MCF 10A (cell line): ENCODE measurements around the gene KCNE3. TPM values are rescaled to one million over a fixed set of nuclear protein-coding genes. Genes with fewer than 3 reads are reported as not detected.

Source experiments
- BruUV-seq: library from RNA; stranded (reverse); fragments of 400-500 nt; replicated peaks from 2 replicates; lab custom pipeline; 2021; lab: Mats Ljungman, UMichigan
- CTCF ChIA-PET: fragments of 300-600 bp; sonication (Branson Sonifier 250); formaldehyde crosslinking; extraction: SDS; loops from one replicate; lab custom pipeline; 2021; ENCODE audit warnings: antibody characterized with exemption, inconsistent platforms; lab: Yijun Ruan, JAX
- POLR2A ChIA-PET: fragments of 300-600, 350-650 bp; sonication (Branson Sonifier 250); formaldehyde crosslinking; extraction: SDS; loops from one replicate; lab custom pipeline; 2020; ENCODE audit warnings: antibody characterized with exemption, inconsistent platforms; lab: Yijun Ruan, JAX
- DNase-seq: peaks from one replicate; pipeline ENCODE4 v3.0.0-alpha.2; 2018; ENCODE audit not compliant: unreplicated experiment
- H3K27ac Mint-ChIP-seq: one replicate; pipeline ENCODE4 v1.8.0; 2022; ENCODE audit warnings: mild to moderate bottlenecking, low read depth, mixed read lengths; ENCODE audit not compliant: unreplicated experiment
- H3K27me3 Mint-ChIP-seq: one replicate; pipeline ENCODE4 v1.8.0; 2022; ENCODE audit warnings: mixed read lengths; ENCODE audit not compliant: insufficient read depth, unreplicated experiment
- H3K36me3 Mint-ChIP-seq: one replicate; pipeline ENCODE4 v1.8.0; 2022; ENCODE audit warnings: mild to moderate bottlenecking, moderate library complexity, mixed read lengths; ENCODE audit not compliant: insufficient read depth, unreplicated experiment
- H3K4me1 Mint-ChIP-seq: one replicate; pipeline ENCODE4 v1.8.0; 2022; ENCODE audit warnings: mixed read lengths; ENCODE audit not compliant: insufficient read depth, unreplicated experiment
- H3K4me3 Mint-ChIP-seq: one replicate; pipeline ENCODE4 v1.8.0; 2022; ENCODE audit warnings: mild to moderate bottlenecking, moderate library complexity, mixed read lengths; ENCODE audit not compliant: unreplicated experiment
- H3K9me3 Mint-ChIP-seq: one replicate; pipeline ENCODE4 v1.8.0; 2022; ENCODE audit warnings: mixed read lengths; ENCODE audit not compliant: unreplicated experiment
- CTCF ChIP-seq: fragments of 200-600 bp; IDR thresholded peaks from one replicate; pipeline ENCODE4 v1.8.0; 2022; ENCODE audit warnings: antibody characterized with exemption, mild to moderate bottlenecking; ENCODE audit not compliant: unreplicated experiment
- intact Hi-C: fragments of 100-400 bp; cut with micrococcal nuclease; formaldehyde crosslinking; loops from 2 replicates; pipeline ENCODE4 v1.14.1; 2022
- total RNA-seq: library from RNA; stranded (reverse); gene quantifications from 2 replicates; pipeline ENCODE4 v1.2.3, GENCODE V29; 2022

The KCNE3 gene
- total RNA-seq, 1 experiment from 2014 or later: not detected

- H3K36me3 Mint-ChIP-seq: no peaks in the 10 kb centered on the region
- peak; percentile 98 for DNase-seq
- peak within 1 kb of the TSS; percentile 67 for H3K27ac Mint-ChIP-seq
- intact Hi-C loops: no loop called here
- H3K4me1 Mint-ChIP-seq: peaks cover 11% of the 10 kb centered on the region
- H3K4me3 Mint-ChIP-seq: peak within 1 kb of the TSS; percentile 82
- no peak for TF ChIP-seq CTCF
- no peaks in the 10 kb centered on the region for H3K9me3 Mint-ChIP-seq
- POLR2A ChIA-PET: interaction anchor here (0.6 to 3.1 kb wide), 33 partner anchors 8 to 714 kb away, joined by 3 to 58 read pairs (median 4); partner anchors contain the start of genes C2CD3, COA4, PAAF1 and PGM2L1
- no peaks in the 10 kb centered on the region for H3K27me3 Mint-ChIP-seq
- no TSS peak for BruUV-seq
- CTCF ChIA-PET: interaction anchor here (0.5 to 2.5 kb wide), 11 partner anchors 9 to 338 kb away, joined by 3 to 12 read pairs (median 4); no protein-coding TSS in a partner anchor
Measured at GRCh38 chr11:74492974-74493790, 25.8 kb upstream of the KCNE3 start, which contains the start of gene LIPT2. Gene LIPT2, minus strand, starts transcription at chr11:74493724. Its CDS starts 21 bp downstream, at chr11:74493703.

GRCh38 chr11:74492084-74492483, 24.7 kb upstream of the KCNE3 start:
- ChIA-PET POLR2A (interaction anchor here (3.1 kb wide), 1 partner anchor 78 kb away, joined by 23 read pairs; no protein-coding TSS in a partner anchor), CTCF (interaction anchor here (0.7 kb wide), 2 partner anchors 209 to 1849 kb away, joined by 3 to 4 read pairs; no protein-coding TSS in a partner anchor)
- Mint-ChIP-seq H3K9me3 (no peaks in the 10 kb centered on the region), H3K4me1 (peaks cover 11% of the 10 kb centered on the region), H3K27me3 (no peaks in the 10 kb centered on the region), H3K36me3 (no peaks in the 10 kb centered on the region), H3K27ac (peak overlapping the region; percentile 19), H3K4me3 (peak overlapping the region; percentile 82)
- TF ChIP-seq CTCF: no peak
- BruUV-seq: TSS peak; percentile 29
- DNase-seq: no peak
- intact Hi-C loops: no loop called here

GRCh38 chr11:74490941-74491340, 23.6 kb upstream of the KCNE3 start:
- peaks cover 11% of the 10 kb centered on the region for H3K4me1 Mint-ChIP-seq
- H3K9me3 Mint-ChIP-seq: no peaks in the 10 kb centered on the region
- DNase-seq: no peak
- CTCF ChIA-PET: interaction anchor here (0.6 kb wide), 1 partner anchor 12 kb away, joined by 3 read pairs; no protein-coding TSS in a partner anchor
- no peak for TF ChIP-seq CTCF
- intact Hi-C loops: no loop called here
- POLR2A ChIA-PET: no interaction called here
- H3K36me3 Mint-ChIP-seq: no peaks in the 10 kb centered on the region
- H3K27ac Mint-ChIP-seq: no peak overlapping the region
- no peak overlapping the region for H3K4me3 Mint-ChIP-seq
- BruUV-seq: no TSS peak
- no peaks in the 10 kb centered on the region for H3K27me3 Mint-ChIP-seq

- H3K27me3 Mint-ChIP-seq: no peaks in the 10 kb centered on the region
- no TSS peak for BruUV-seq
- no peaks in the 10 kb centered on the region for H3K9me3 Mint-ChIP-seq
- H3K4me3 Mint-ChIP-seq: no peak overlapping the region
- H3K4me1 Mint-ChIP-seq: peaks cover 5% of the 10 kb centered on the region
- CTCF ChIA-PET: interaction anchor here (0.6 kb wide), 1 partner anchor 80 kb away, joined by 3 read pairs; no protein-coding TSS in a partner anchor
- intact Hi-C loops: no loop called here
- POLR2A ChIA-PET: no interaction called here
- DNase-seq: peak; percentile 31
- H3K36me3 Mint-ChIP-seq: no peaks in the 10 kb centered on the region
- H3K27ac Mint-ChIP-seq: no peak overlapping the region
- TF ChIP-seq CTCF: peak; percentile 16
Measured at GRCh38 chr11:74487875-74488274, 20.5 kb upstream of the KCNE3 start.
